Peyer's patch (tissue), 4 donors: ENCODE measurements around the gene PLPP4.

Experiments used
- CTCF ChIP-seq, 6 experiments: fragments of 450-650 bp in 4 of 6; fragments of 200-600 bp in 2 of 6; sonication (generic) in 1 of 6; IDR thresholded peaks; one replicate each; pipeline ENCODE4 v1.5.1; 2017 to 2019; ENCODE audit warnings: antibody characterized with exemption in 6 of 6, mild to moderate bottlenecking in 3 of 6, moderate library complexity in 1 of 6
- POLR2A ChIP-seq, 2 donors: fragments of 450-650 bp; IDR thresholded peaks; one replicate each; pipeline ENCODE4 v1.5.1; 2017; ENCODE audit warnings: antibody characterized with exemption in 2 of 2, mild to moderate bottlenecking in 2 of 2, moderate library complexity in 2 of 2

- TF ChIP-seq POLR2A (IDR thresholded peaks at IDR 0.05), result no peak
- no peak for TF ChIP-seq CTCF (IDR thresholded peaks at IDR 0.05)
Observed at GRCh38 chr10:120506674-120507073, 49.6 kb downstream of the PLPP4 start.
